Measurements from ENCODE around the gene PARL.

PARL gene

GRCh38 chr3:183854318-183855035, 30.2 kb downstream of the PARL start:
- DNase-seq (ENCODE audit: low spot score), result no peak

GRCh38 chr3:183845608-183846288, 38.9 kb downstream of the PARL start:
- DNase-seq (ENCODE audit: low spot score), result no peak

- DNase-seq (ENCODE audit: low spot score), result no peak
Measured at GRCh38 chr3:183845090-183845489, 39.6 kb downstream of the PARL start.

- no peak for DNase-seq (ENCODE audit: low spot score)
Measured at GRCh38 chr3:183844606-183845005, 40.1 kb downstream of the PARL start.

GRCh38 chr3:183839751-183840150, 44.9 kb downstream of the PARL start:
- DNase-seq (ENCODE audit: low spot score), result no peak

- DNase-seq (ENCODE audit: low spot score), result no peak
Measured at GRCh38 chr3:183837894-183838293, 46.8 kb downstream of the PARL start.

- DNase-seq (ENCODE audit: low spot score), result no peak
Measured at GRCh38 chr3:183837390-183837789, 47.3 kb downstream of the PARL start.

- DNase-seq (ENCODE audit: low spot score), result no peak
Measured at GRCh38 chr3:183833516-183833915, 51.2 kb downstream of the PARL start.

GRCh38 chr3:183830187-183830586, 54.5 kb downstream of the PARL start:
- DNase-seq (ENCODE audit: low spot score), result no peak

GRCh38 chr3:183829466-183829865, 55.2 kb downstream of the PARL start:
- DNase-seq (ENCODE audit: low spot score), result no peak

- no peak for DNase-seq (ENCODE audit: low spot score)
Measured at GRCh38 chr3:183828538-183828870, 56.2 kb downstream of the PARL start.

GRCh38 chr3:183827809-183828537, 56.7 kb downstream of the PARL start:
- no peak for DNase-seq (ENCODE audit: low spot score)

- DNase-seq (ENCODE audit: low spot score), result no peak
Measured at GRCh38 chr3:183826448-183827250, 58.0 kb downstream of the PARL start.

GRCh38 chr3:183825456-183826161, 59.1 kb downstream of the PARL start, which contains the start of gene MAP6D1:
Gene MAP6D1, minus strand, starts transcription at chr3:183825577. Its CDS starts 30 bp downstream, at chr3:183825547.
- peak; percentile 91 for DNase-seq (ENCODE audit: low spot score)

- DNase-seq (ENCODE audit: low spot score), result peak; percentile 70
Measured at GRCh38 chr3:183824761-183825455, 59.8 kb downstream of the PARL start.

GRCh38 chr3:183823963-183824362, 60.7 kb downstream of the PARL start:
- no peak for DNase-seq (ENCODE audit: low spot score)

- no peak for DNase-seq (ENCODE audit: low spot score)
Measured at GRCh38 chr3:183822631-183823030, 62.0 kb downstream of the PARL start.

- no peak for DNase-seq (ENCODE audit: low spot score)
Measured at GRCh38 chr3:183819831-183820230, 64.8 kb downstream of the PARL start.

- DNase-seq (ENCODE audit: low spot score), result no peak
Measured at GRCh38 chr3:183818706-183819624, 65.7 kb downstream of the PARL start.

Measured in D341Med (cell line).